GM23338 (cell line): ENCODE results near the gene AGPAT3. TPM values are rescaled to one million over a fixed set of nuclear protein-coding genes. Genes with fewer than 3 reads are reported as not detected.

ENCODE experiments used
- ATAC-seq: fragments of 200-7000 bp; cut with Tn5 transposase; 3 replicates; pipeline ENCODE4 v1.9.1; 2020
- DNase-seq: peaks from one replicate; pipeline ENCODE4 v3.0.0-alpha.2; 2015; ENCODE audit warnings: low spot score
- H2AFZ ChIP-seq: fragments of 200-600 bp; sonication (generic); 2 replicates; pipeline ENCODE4 v1.8.0; 2016; ENCODE audit warnings: antibody characterized with exemption, mild to moderate bottlenecking, moderate library complexity
- H3F3A ChIP-seq: fragments of 200-600 bp; sonication (generic); replicated peaks from 2 replicates; pipeline ENCODE4 v1.8.0; 2017; ENCODE audit warnings: antibody characterized with exemption, mixed run types, low read depth
- H3K27ac ChIP-seq: fragments of 200-600 bp; sonication (generic); 2 replicates; pipeline ENCODE4 v1.6.1; 2016; ENCODE audit warnings: low read depth
- H3K27me3 ChIP-seq: fragments of 200-600 bp; sonication (generic); 2 replicates; pipeline ENCODE4 v1.8.0; 2016; ENCODE audit warnings: mild to moderate bottlenecking, mixed run types, moderate library complexity; ENCODE audit not compliant: insufficient read depth
- H3K36me3 ChIP-seq: fragments of 200-600 bp; sonication (generic); 2 replicates; pipeline ENCODE4 v1.8.0; 2016; ENCODE audit warnings: mild to moderate bottlenecking; ENCODE audit not compliant: insufficient read depth
- H3K4me1 ChIP-seq: fragments of 200-600 bp; sonication (generic); 2 replicates; pipeline ENCODE4 v1.8.0; 2016; ENCODE audit warnings: mild to moderate bottlenecking, moderate library complexity; ENCODE audit not compliant: insufficient read depth
- H3K4me2 ChIP-seq: fragments of 200-600 bp; sonication (generic); 2 replicates; pipeline ENCODE4 v1.7.1; 2017; ENCODE audit warnings: mixed run types
- H3K4me3 ChIP-seq: fragments of 200-600 bp; sonication (generic); 2 replicates; pipeline ENCODE4 v1.6.1; 2016; ENCODE audit warnings: mixed run types
- H3K79me2 ChIP-seq: fragments of 200-600 bp; sonication (generic); replicated peaks from 2 replicates; pipeline ENCODE4 v1.8.0; 2017; ENCODE audit warnings: mild to moderate bottlenecking; ENCODE audit not compliant: insufficient read depth
- H3K9me2 ChIP-seq: fragments of 200-600 bp; sonication (generic); 2 replicates; pipeline ENCODE4 v1.8.0; 2017; ENCODE audit not compliant: insufficient read depth
- H4K20me1 ChIP-seq: fragments of 200-600 bp; sonication (generic); replicated peaks from 2 replicates; pipeline ENCODE4 v1.8.0; 2017; ENCODE audit warnings: mild to moderate bottlenecking; ENCODE audit not compliant: insufficient read depth
- H3K27ac Mint-ChIP-seq: 2 replicates; pipeline ENCODE4 v1.8.0; 2020; ENCODE audit warnings: inconsistent platforms, mild to moderate bottlenecking, moderate library complexity, mixed read lengths
- H3K27me3 Mint-ChIP-seq: 3 replicates; pipeline ENCODE4 v1.8.0; 2022; ENCODE audit warnings: low read depth, mild to moderate bottlenecking, moderate library complexity, mixed read lengths, inconsistent platforms; ENCODE audit not compliant: insufficient read depth, poor library complexity
- H3K36me3 Mint-ChIP-seq: 3 replicates; pipeline ENCODE4 v1.8.0; 2021; ENCODE audit warnings: low read depth, mild to moderate bottlenecking, inconsistent platforms, moderate library complexity, mixed read lengths
- H3K4me1 Mint-ChIP-seq: 3 replicates; pipeline ENCODE4 v1.8.0; 2020; ENCODE audit warnings: mild to moderate bottlenecking, inconsistent platforms, mixed read lengths
- H3K4me3 Mint-ChIP-seq: 3 replicates; pipeline ENCODE4 v1.8.0; 2021; ENCODE audit warnings: moderate library complexity, mild to moderate bottlenecking, inconsistent platforms, mixed read lengths
- H3K9me3 Mint-ChIP-seq: 3 replicates; pipeline ENCODE4 v1.8.0; 2020; ENCODE audit warnings: moderate library complexity, mild to moderate bottlenecking, inconsistent platforms, mixed read lengths
- CREB1 ChIP-seq: fragments of 250-450 bp; sonication (Bioruptor Pico); IDR thresholded peaks from 2 replicates; pipeline ENCODE4 v1.5.0; 2020; ENCODE audit warnings: low read depth, mild to moderate bottlenecking, moderate library complexity
- EZH2 ChIP-seq: fragments of 200-600 bp; sonication (generic); IDR thresholded peaks from one replicate; pipeline ENCODE4 v1.8.0; 2017; ENCODE audit warnings: antibody characterized with exemption, mild to moderate bottlenecking, low read depth; ENCODE audit not compliant: unreplicated experiment
- NANOG ChIP-seq: IDR thresholded peaks from 2 replicates; pipeline ENCODE4 v1.6.1; 2016; ENCODE audit warnings: antibody characterized with exemption, borderline replicate concordance
- POLR2AphosphoS5 ChIP-seq: IDR thresholded peaks from 2 replicates; pipeline ENCODE4 v1.6.1; 2016; ENCODE audit warnings: antibody characterized with exemption, low read depth
- STAT1 ChIP-seq: IDR thresholded peaks from one replicate; pipeline ENCODE4 v1.6.1; 2016; ENCODE audit warnings: antibody characterized with exemption; ENCODE audit not compliant: unreplicated experiment
- ZNF331 ChIP-seq: fragments of 250-450 bp; sonication (Bioruptor Pico); IDR thresholded peaks from 2 replicates; pipeline ENCODE4 v1.5.0; 2020; ENCODE audit warnings: low read depth, mild to moderate bottlenecking, moderate library complexity
- ZNF462 ChIP-seq: fragments of 250-450 bp; sonication (Bioruptor Pico); IDR thresholded peaks from 2 replicates; pipeline ENCODE4 v1.5.0; 2020; ENCODE audit warnings: mild to moderate bottlenecking, moderate library complexity
- polyA plus RNA-seq: library from polyadenylated mRNA; unstranded; fragments of >200 nt; fragmentation: Nextera tagmentation; extraction: Ambion mirVana; gene quantifications from 2 replicates; pipeline ENCODE4 v1.2.1, GENCODE V29; 2016
- total RNA-seq: library from RNA; depleted of rRNA; stranded (reverse); fragments of >200 nt; shearing (Covaris generic); gene quantifications from 2 replicates; pipeline ENCODE4 v1.2.3, GENCODE V29; 2014
- TF ChIP-seq, protein P1 (sequence below): IDR thresholded peaks from one replicate; pipeline ENCODE4 v1.6.1; 2018; ENCODE audit warnings: antibody characterized with exemption; ENCODE audit not compliant: unreplicated experiment

Gene AGPAT3
- total and polyA plus RNA-seq, 2 experiments from 2014 or later: 2.1 to 6.1 TPM

DNA sequence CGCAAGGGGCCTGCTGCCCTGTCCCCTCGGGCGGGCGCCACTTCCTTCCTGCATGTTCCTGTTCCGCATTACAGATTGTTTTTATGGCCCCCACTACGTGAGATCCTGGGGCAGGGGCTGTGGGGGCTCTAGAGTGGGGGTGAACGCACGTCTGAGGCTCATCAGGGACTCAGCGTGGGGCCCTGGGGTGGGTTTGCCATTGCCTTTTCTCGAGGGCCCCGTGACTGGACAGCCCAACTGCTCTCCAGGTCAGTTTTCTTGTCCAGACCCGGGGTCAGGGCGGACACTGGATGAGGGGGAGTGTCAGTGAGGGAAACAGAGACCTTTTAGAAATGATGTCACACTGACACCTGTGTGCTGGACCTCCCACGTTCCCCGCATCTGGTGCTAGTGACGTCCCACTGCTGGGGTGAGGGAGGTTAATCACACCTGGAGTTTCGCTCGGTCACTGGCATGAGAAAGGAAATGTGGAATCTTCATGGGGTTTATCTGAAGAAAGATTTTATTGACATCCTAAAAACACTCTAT is 65.9 kb downstream of the AGPAT3 start (continued):
- TF ChIP-seq, protein P1, sequence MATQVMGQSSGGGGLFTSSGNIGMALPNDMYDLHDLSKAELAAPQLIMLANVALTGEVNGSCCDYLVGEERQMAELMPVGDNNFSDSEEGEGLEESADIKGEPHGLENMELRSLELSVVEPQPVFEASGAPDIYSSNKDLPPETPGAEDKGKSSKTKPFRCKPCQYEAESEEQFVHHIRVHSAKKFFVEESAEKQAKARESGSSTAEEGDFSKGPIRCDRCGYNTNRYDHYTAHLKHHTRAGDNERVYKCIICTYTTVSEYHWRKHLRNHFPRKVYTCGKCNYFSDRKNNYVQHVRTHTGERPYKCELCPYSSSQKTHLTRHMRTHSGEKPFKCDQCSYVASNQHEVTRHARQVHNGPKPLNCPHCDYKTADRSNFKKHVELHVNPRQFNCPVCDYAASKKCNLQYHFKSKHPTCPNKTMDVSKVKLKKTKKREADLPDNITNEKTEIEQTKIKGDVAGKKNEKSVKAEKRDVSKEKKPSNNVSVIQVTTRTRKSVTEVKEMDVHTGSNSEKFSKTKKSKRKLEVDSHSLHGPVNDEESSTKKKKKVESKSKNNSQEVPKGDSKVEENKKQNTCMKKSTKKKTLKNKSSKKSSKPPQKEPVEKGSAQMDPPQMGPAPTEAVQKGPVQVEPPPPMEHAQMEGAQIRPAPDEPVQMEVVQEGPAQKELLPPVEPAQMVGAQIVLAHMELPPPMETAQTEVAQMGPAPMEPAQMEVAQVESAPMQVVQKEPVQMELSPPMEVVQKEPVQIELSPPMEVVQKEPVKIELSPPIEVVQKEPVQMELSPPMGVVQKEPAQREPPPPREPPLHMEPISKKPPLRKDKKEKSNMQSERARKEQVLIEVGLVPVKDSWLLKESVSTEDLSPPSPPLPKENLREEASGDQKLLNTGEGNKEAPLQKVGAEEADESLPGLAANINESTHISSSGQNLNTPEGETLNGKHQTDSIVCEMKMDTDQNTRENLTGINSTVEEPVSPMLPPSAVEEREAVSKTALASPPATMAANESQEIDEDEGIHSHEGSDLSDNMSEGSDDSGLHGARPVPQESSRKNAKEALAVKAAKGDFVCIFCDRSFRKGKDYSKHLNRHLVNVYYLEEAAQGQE: no peak
- TF ChIP-seq STAT1: no peak
- no peak for TF ChIP-seq ZNF331
- no peak for TF ChIP-seq EZH2
- TF ChIP-seq CREB1 (CRISPR knock-in tag): no peak

DNA sequence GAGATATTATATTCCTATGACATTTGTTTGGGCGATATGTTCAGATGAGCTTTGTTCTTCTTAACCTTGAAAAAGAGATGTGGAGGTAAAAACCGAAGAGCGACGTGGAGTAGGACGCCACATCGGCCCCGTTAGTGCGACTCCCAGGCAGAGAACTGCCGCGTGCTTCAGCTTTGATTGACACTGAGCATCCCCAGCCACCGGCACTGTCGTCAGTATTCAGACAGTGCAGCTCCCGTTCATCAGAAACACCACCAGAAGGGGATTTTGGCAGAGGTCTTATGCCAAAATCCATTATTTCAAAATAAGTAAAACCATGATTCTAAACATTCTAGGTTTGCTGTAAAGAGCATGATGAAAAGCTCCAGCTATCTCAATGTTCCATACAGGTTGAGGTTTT is 66.5 kb downstream of the AGPAT3 start:
- H3K9me3 Mint-ChIP-seq: no peaks in the 10 kb centered on the region; the same call in 2 of the 3 replicates
- Histone ChIP-seq H3K4me3 (no peak overlapping the region), H2AFZ (no peak overlapping the region), H3K36me3 (no peaks in the 10 kb centered on the region), H3K27me3 (no peaks in the 10 kb centered on the region), H3K79me2 (no peaks in the 10 kb centered on the region), H3K27ac (no peak overlapping the region), H3K4me1 (no peaks in the 10 kb centered on the region; the same call in 1 of the 2 replicates), H3K4me2 (no peak overlapping the region), H3K9me2 (no peaks in the 10 kb centered on the region), H4K20me1 (no peaks in the 10 kb centered on the region), H3F3A (no peaks in the 10 kb centered on the region)
- H3K27me3 Mint-ChIP-seq: peaks cover 14% of the 10 kb centered on the region
- TF ChIP-seq STAT1: no peak
- no peak for TF ChIP-seq NANOG
- no peak for TF ChIP-seq ZNF462
- no peak for TF ChIP-seq POLR2AphosphoS5
- TF ChIP-seq EZH2: no peak
- peaks cover 7% of the 10 kb centered on the region for H3K4me1 Mint-ChIP-seq
- ATAC-seq: no peak
- no peak overlapping the region for H3K27ac Mint-ChIP-seq
- no peak overlapping the region; the same call in 2 of the 3 replicates for H3K4me3 Mint-ChIP-seq
- no peak for DNase-seq
- no peaks in the 10 kb centered on the region for H3K36me3 Mint-ChIP-seq
